Vagina (tissue), 2 donors: ENCODE measurements around the gene FRY.

Source experiments
- POLR2A ChIP-seq, 2 donors: fragments of 450-650 bp; IDR thresholded peaks; one replicate each; pipeline ENCODE4 v1.6.1; 2017; ENCODE audit warnings: antibody characterized with exemption in 2 of 2, mild to moderate bottlenecking in 2 of 2, moderate library complexity in 2 of 2
- POLR2AphosphoS5 ChIP-seq, 2 donors: sonication (generic); formaldehyde crosslinking; IDR thresholded peaks; one replicate each; pipeline ENCODE4 v1.9.0; 2017; ENCODE audit warnings: antibody characterized with exemption in 2 of 2, mild to moderate bottlenecking in 2 of 2, low read depth in 1 of 2; ENCODE audit not compliant: insufficient read depth in 1 of 2
- TF ChIP-seq, protein P1 (sequence below), 3 experiments: fragments of 450-650 bp in 2 of 3; fragments of 200-600 bp in 1 of 3; sonication (generic) in 1 of 3; IDR thresholded peaks; one replicate each; pipeline ENCODE4 v1.5.1; 2017 to 2019; ENCODE audit warnings: antibody characterized with exemption in 3 of 3, mild to moderate bottlenecking in 2 of 3, moderate library complexity in 2 of 3

DNA sequence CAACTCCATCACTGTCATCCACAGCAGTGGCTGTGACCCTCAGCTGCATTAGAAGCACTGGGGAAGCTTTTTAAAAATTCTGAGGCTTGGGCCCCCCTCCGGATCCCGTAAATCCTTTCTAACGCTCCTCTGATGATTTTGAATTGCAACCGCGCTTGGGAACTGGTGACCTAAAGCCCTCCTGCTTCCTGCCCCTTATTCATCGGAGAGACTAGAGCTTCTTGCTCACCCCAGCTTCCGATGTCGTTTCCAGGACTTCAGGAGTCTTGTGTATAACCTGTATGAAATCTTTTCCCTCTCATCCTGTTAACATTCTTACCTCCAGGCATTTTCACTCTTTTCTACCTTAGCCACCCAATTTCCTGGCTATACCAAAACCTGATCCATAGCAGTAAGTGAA is 268.8 kb downstream of the FRY start:
- no peak for TF ChIP-seq POLR2A (IDR thresholded peaks at IDR 0.05)
- TF ChIP-seq, protein P1, sequence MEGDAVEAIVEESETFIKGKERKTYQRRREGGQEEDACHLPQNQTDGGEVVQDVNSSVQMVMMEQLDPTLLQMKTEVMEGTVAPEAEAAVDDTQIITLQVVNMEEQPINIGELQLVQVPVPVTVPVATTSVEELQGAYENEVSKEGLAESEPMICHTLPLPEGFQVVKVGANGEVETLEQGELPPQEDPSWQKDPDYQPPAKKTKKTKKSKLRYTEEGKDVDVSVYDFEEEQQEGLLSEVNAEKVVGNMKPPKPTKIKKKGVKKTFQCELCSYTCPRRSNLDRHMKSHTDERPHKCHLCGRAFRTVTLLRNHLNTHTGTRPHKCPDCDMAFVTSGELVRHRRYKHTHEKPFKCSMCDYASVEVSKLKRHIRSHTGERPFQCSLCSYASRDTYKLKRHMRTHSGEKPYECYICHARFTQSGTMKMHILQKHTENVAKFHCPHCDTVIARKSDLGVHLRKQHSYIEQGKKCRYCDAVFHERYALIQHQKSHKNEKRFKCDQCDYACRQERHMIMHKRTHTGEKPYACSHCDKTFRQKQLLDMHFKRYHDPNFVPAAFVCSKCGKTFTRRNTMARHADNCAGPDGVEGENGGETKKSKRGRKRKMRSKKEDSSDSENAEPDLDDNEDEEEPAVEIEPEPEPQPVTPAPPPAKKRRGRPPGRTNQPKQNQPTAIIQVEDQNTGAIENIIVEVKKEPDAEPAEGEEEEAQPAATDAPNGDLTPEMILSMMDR (IDR thresholded peaks at IDR 0.05) = no peak
- no peak for TF ChIP-seq POLR2AphosphoS5 (IDR thresholded peaks at IDR 0.05; ENCODE audit: insufficient read depth in 1 of 2, low read depth in 1 of 2)
